Measurements from ENCODE around the gene MAPK7.

DNA sequence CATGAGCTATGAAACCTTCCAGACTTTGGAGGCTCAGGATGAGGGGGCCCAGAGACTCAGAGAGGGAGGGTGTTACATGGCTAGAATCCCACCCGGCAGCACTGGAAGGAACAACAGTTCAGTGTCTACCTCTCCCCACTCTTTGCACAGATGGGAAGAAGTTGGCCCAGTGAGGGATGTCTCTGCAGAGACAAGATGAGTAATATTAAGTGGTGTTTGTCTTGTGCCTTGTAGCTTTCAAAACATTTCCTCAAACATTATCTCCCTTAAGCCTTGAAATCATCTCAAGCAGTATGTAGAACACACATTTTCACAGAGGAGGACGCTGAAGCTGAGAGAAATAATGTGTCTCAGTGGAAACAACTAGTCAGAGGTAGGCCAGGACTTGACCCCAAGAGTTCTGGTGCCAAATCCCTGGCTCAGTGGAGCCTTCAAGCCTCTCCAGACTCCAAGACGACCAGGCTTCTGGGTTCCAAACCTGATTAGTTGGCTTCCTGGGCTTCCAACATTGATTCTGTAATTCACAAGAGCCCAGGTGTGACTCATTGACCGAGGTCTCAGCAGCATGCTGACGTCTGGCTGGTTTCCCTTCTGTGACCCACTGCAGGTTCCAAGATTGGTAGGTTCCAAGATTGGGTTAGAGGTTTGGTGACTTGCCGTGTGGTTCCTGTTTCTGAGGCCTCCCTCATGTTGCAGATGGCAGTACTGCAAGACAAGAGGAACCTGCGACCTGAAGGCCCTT is 40.1 kb downstream of the MAPK7 start:
- TF ChIP-seq CTCF (IDR thresholded peaks at IDR 0.05) (no peak), POLR2A (IDR thresholded peaks at IDR 0.05) (no peak)

Measured in lower leg skin (tissue), 3 donors.